Stimulated activated CD8-positive, alpha-beta memory T cell treated with anti-CD3 and anti-CD28 coated beads, Interleukin-12 subunit alpha, Interleukin-12 subunit beta, amount 100 ng/mL, for 4 hours (primary cell): ENCODE results near the gene RNF11.

Experiments used
- DNase-seq: peaks from one replicate; pipeline ENCODE4 v3.0.0-alpha.2; 2020; ENCODE audit warnings: low read depth

The RNF11 gene

DNA sequence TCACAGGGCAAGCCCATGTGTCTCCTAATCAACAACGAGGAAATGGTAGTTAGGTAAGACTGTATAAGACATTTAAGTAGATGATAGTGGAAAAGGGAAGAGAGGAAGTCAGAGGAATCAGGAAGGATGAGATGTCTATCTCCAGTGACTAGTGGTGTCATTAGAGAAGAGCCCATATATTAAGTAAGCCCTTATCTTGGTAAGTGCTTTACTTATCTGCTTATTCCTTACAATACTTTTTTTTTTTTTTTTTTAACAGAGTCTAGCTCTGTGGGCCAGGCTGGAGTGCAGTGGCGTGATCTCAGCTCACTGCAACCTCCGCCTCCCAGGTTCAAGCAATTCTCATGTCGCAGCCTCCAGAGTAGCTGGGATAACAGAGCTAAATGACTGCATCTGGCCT is 29.5 kb downstream of the RNF11 start:
- DNase-seq, result no peak

DNA sequence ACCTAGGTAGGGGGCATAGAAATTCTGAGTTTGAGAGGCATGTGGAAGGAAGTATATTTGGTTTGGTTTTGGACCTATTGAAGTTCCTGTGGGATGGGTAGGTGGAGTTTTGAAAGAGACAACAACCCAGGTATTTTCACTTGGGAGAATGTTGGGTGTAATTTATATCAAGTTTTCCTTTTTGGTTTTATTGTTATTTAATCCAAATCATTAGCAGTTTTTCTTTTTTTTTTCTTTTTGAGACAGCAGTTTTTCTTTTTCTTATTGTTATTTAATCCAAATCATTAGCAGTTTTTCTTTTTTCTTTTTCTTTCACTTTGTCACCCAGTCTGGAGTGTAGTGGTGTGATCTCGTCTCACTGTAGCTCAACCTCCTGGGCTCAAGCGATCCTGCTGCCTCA is 30.1 kb downstream of the RNF11 start:
- no peak for DNase-seq

DNA sequence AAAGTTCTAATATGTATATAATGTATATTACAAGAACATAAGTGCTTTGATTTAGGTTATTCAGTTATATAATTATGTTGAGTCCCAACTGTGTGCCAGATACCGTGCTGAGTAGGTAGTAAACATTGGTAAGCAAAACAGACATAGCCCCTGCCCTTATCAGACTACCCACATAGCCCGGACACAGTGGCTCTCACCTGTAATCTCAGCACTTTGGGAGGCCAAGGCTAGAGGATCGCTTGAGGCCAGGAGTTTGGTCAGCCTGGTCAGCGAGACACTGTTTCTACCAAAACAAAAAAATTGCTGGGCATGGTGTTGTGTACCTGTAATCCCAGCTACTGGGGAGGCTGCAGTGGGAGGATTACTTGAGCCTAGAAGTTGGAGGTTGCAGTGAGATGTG is 30.7 kb downstream of the RNF11 start:
- no peak for DNase-seq

DNA sequence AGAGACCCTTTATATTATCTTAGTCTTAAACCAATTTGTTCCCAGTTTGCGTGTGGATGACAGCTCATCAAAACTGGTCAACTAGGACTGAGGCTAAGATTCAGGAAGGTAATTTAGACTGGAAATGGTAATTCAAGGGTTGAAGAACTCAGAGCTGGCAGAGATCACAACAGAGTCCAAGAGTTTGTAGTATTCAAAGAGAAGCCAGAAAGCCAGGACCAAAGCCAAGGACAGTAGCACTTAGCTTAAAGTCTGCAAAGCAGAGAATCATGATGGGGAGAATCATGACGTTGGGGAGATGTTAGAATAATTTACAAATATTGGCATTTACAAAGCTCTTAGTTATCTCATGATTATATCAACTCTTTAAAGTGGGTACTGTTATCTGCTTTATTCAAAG is 32.6 kb downstream of the RNF11 start:
- DNase-seq, result no peak

DNA sequence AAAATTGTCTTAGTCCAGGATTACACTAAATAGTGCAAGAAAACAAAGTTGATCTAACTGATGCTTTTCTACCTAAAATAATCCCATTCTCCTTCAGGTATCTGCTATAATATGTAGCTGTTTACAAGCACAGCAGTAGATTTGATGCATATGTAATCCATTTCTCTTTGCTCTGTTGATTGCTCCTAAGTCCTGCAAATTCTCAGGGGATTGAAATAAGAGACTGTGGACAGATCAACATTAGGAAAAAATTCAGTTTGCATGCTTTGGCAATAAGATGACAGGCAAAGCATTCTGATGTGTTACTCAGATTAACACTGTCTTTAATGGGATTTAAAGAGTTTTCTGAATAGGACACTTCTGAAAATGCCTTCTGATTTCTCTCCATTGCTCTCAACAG is 34.7 kb downstream of the RNF11 start:
- no peak for DNase-seq

DNA sequence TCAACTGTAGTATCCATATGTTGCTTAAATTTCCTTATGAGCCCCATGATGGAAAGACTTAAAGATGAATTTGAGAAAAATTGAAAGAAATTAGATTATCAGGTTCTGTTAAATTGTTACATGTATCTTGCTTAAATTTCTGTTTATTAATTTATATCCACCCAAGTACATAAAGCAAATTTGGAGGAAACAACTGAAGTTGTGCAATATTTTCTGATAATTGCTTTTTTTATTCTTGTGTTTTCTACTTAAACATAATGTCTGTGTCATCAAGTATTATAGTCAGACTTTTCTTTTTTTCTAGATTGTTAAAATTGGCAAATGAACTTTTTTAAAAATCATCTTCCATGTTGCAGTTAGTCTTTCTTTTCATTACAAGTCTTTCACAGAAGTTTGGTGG is 36.8 kb downstream of the RNF11 start:
- DNase-seq, result no peak

DNA sequence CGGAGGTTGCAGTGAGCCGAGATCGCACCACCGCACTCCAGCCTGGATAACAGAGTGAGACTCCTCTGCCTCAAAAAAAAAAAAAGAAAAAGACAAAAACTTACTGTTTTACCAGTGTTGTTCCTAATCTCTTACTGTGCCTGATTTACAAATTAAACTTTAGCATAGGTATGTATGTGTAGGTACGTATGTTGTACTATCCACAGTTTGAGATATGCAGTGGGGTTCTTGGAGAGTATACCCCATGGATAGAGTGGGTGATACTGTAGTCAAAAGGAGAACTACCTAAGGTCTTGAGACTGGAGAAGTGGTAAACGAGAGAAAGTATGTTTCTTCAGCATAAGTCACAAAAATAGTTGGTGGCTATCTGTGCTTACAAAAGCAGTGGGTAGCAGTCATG is 38.6 kb downstream of the RNF11 start:
- DNase-seq, result no peak

DNA sequence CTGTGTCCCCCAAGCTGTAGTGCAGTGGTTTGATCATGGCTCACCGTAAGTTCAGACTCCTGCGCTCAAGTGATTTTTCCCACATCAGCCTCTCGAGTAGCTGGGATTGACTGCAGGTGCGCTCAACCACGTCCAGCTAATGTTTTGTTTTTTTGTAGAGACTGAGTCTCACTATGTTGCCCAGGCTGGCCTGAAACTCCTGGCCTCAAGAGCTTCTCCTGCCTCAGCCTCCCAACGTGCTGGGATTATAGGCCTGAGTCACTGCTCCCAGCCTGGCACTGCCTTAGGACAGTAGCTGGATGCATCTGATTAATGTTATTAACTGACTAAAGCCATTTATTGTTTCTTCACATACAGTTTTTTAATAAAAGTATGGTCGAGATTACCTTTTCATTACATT is 40.2 kb downstream of the RNF11 start:
- DNase-seq, result no peak

DNA sequence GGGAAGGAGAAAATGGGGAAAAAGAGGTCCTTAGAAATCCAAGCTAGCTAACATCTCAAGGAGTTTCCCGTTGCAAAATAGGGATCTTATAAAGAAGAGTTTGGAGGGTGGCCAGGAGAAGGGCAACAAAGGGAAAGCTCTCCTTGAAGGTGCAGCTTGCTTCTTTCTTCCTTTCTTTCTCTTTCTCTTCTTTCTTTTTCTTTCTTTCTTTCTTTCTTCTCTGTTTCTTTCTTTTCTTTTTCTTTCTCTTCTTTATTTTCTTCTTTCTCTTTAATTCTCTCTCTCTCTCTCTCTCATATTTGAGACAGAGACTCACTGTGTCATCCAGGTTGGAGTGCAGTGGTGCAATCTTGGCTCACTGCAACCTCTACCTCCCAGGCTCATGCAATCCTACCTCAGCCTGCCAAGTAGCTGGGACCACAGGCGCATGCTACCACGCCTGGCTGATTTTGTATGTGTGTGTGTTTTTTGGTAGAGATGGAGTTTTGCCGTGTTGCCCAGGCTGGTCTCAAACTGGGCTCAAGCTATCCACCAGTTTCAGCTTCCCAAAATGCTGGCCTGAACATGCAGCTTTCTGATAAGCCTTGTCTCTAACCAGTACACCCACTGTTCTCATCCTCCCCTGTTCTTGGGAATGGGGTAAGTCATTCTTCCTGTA is 44.4 kb downstream of the RNF11 start:
- no peak for DNase-seq

DNA sequence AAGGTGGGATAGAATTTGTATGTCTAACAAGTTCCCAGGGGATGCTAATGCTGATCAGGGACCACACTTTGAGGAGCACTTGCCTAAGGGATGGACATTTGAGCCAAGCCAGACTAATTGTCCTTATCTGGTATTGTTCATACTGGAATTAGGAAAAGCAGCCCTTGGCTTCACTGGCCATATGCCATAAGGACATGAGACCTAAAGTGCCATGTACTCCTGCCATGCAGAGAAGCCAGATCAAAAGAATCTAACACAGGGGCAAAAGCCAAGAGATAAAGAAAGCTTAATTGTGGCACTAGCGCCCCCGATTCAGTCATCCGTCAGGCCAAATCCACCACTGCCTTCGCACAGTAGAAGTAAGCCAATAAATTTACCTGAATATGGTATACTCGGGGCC is 45.7 kb downstream of the RNF11 start:
- DNase-seq, result no peak

DNA sequence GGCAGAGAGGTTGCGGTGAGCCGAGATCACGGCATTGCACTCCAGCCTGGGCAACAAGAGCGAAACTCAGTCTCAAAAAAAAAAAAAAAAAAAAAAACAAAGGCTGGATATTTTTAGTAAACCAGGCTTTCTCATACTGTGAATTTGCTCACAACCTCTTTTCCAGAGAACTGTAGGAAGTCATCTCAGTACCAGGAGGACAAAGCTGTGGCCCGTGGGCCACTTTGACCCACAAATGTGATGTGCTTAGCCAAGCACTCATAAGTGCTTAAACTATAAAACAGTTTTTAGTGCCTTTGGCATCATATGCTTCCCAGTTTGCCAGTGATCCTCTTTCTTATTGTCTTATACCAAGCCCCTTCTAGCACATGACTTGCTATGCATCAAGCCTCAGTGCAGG is 46.5 kb downstream of the RNF11 start:
- DNase-seq, result no peak

DNA sequence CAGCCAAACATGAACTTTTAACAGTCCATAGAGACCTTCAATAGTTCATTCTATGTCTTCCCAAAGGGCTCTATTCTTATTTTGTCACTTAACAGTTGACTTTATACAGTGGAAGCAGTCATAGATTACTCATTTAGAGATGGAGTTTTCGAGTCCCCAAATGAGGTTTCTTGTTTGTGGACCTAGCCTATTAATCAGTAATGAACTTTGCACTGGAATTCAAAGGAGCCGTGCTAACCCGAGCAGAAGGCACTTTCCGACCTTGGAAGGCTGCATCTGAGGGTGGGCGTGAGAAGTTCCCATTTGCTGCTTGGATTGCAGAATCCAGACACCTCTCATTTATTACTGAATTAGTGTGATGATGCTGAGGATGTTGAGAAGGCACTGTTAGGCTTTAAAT is 47.9 kb downstream of the RNF11 start:
- DNase-seq, result no peak

DNA sequence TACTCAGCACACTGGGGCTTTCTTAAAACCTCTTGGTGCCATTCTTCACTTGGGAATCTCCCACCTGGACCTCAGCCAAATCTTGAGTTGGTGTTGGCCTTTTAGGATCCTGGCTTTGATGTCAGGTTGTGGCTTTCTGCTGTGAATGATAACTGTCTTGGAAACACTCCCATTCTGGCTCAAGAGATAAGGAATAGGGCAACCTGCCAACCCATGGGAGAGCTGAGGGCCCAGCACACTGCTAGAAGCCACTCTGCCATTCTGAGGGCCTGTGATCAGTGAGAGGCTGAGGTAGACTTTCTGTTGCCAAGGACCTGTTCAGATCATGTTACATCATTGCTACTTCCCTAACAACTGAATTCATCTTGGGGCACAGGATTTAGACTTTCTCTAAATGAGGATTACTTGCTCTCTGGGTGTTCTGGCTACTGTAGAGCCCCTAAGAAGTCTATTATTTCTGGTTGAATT is 48.4 kb downstream of the RNF11 start:
- DNase-seq, result no peak

DNA sequence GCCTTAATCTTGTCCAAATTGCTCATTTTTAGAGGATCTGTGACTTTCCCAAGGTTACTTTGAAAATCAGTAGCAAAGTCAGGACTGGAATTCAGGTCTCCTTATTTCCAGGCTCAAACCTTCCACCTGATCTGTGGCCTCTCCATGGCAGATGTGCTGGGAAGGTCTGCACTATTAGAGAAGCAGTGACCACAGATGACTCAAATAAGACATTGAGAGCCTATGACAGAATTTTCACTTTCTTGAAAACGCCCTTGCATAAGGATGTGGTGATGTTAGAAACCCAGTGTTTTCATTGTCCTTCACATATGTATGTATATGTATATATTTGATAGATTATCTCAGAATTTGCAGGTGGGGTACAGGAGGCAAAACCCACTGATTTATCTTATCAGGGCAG is 49.0 kb downstream of the RNF11 start:
- no peak for DNase-seq

DNA sequence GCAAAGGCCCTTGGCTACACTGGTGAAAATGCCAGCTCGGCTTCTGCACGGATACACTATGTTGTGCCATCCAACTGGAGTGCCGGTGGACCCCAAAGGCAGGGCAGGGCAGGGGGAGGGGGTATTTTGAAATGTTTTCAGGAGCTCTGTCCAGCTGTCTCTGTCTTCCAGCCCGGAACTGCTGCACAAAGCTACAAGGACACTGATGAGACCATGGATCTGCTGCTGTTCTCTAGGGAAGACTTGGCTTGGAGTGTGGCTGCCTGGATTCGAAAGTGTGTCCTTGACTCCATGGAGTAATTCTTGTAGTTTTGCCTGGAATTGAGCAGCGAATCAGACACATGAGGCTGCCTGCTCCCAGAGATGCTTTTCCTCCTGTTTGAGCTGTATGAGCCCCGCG is 51.9 kb downstream of the RNF11 start:
- no peak for DNase-seq

DNA sequence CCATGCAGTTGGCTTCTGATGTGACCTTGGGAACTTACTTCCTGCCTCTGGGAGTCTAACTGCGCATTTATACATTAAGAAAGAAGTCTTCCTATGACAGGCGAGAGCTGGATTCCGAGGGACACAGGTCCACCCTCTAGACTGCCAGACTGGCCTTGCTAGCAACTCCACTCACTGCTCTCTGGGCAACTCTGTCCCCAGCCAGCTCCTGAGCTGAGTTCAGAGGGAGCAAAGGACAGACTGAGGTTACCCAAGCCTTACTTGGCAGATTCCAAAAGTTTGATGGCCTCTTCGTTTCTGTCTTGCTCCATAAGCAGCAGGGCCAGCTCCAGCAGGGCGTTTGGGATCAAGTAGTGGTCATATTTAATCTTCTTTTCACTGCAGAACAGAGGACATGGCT is 52.5 kb downstream of the RNF11 start:
- DNase-seq, result no peak

DNA sequence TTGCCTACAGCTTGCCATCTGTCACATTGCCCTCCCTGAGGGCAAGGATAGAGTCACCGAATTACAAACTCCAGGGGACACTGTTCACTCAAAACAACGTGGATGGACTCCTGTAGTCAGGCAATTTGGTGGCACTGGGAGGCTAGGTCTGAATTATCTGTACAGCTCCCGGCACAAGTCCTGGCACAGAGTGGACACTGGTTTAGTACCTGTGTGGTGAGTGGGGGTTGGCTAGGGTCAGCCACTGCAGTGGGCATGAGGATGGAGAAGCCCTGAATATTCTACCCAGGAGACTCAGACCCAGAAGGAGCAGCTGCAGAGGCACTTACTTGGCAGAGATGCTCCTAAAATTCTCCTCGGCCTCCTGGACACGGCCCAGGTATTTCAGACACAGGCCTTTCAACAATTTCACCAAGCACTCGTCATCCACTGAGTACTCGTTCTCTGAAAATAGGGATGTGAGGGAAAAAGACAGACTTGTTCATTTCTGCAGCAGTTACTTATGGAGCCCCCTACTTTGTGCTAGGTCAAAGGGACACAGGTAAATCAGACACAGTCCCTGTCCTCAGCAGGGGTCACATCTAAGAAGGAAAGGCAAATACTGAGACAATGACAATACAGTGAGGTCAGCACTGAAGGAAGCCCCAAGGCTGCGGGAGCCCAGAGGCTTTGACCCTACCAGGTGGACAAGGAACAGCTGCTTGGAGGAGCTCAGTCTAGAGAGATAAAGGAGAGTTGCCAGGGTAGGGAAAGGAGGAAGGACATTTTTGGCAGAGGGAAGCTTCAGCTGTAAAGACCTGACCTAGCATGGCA is 53.8 kb downstream of the RNF11 start:
- no peak for DNase-seq

DNA sequence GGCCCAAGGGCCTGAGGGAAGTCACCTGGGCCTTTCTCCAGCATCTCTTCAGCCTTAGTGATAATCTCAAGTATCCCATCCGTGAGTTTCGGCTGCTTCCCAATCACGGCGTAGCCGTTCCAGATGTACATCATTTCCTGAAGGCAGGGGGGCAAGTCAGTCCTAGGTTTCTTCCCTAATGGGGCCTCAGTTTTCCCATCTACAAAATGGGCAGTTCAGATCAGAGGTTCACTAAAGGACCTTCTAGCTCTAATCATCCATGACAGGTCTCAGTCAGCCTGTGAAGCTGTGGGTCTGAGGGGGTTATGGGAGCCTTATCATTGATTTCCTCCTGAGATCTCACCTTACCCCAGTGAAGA is 54.4 kb downstream of the RNF11 start:
- no peak for DNase-seq

DNA sequence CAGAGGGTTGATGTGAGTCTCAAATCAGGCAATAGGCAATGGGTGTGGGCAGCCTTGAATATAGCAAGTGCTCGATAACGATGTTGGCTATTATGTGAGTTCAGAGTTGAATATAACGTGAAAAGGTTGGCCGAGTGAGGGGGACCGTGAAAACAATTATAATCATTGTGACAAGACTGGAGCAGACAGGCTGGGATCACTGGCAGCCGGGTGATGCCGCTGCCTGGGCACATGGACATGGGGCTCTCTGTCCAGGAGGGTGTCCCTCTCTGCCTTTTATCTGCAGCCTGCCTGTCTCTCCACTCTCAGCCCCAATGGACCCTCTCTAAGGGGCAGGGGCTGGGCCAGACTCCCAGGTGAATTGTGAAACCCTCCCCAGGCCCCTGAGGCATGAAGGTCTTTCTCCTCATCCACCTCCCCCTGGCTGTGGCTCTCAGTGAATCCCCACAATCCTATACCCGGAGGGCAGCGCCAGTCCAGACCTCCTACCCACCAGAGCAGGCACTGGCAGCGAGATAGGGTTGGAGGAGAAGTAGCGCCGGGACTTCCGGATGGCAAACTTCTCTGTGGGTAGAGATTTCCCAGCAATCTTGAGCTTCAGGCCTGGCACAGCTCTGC is 57.9 kb downstream of the RNF11 start:
- DNase-seq, result no peak

DNA sequence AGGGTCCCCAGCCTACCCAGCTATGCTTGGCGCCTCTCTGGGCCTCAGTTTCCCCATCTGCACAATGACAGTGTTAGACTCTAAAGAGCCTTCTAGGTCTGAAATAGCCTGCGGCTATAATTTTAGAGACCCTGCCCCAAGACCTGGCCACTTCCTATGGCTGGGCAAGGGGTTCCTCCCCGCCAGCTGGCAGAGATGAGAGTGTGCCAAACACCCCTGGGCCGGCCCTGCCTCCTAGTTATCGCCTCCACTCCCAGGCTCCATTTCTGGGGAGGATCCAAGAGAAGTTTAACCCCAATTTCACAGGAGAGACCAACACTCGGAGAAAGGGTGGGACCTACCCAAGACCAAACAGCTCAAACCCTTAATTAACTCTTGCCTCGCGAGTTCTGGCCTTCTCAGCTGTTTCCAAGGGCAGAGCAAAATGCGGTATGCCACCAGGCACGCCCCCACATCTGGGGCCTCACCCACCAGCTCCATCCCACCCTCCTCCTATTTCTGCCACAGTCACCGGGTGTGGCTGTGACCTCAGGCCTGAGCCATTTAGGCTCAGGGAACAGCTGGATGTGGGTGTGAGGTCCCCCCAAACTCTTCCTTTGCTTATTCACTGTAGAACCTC is 58.6 kb downstream of the RNF11 start:
- DNase-seq, result no peak

DNA sequence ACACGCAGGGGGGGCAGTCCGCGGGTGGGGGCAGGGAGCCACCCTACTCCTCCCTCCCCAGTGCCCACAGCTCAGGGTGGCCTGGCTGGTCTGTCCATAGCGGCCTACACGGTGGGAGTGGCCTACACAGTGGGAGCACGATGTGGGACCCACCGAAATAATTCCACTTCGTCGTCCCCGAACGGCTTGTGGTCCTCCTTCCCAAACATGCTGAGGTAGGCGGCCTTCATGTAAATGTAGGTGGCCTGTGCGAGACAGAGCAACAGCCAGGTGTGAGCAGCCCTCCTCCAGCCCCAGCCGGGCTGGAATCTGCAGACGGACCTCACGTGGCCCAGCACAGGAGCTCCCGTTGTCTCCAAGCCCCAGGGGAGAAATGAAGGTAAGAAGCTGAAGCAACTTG is 59.9 kb downstream of the RNF11 start:
- DNase-seq, result no peak

DNA sequence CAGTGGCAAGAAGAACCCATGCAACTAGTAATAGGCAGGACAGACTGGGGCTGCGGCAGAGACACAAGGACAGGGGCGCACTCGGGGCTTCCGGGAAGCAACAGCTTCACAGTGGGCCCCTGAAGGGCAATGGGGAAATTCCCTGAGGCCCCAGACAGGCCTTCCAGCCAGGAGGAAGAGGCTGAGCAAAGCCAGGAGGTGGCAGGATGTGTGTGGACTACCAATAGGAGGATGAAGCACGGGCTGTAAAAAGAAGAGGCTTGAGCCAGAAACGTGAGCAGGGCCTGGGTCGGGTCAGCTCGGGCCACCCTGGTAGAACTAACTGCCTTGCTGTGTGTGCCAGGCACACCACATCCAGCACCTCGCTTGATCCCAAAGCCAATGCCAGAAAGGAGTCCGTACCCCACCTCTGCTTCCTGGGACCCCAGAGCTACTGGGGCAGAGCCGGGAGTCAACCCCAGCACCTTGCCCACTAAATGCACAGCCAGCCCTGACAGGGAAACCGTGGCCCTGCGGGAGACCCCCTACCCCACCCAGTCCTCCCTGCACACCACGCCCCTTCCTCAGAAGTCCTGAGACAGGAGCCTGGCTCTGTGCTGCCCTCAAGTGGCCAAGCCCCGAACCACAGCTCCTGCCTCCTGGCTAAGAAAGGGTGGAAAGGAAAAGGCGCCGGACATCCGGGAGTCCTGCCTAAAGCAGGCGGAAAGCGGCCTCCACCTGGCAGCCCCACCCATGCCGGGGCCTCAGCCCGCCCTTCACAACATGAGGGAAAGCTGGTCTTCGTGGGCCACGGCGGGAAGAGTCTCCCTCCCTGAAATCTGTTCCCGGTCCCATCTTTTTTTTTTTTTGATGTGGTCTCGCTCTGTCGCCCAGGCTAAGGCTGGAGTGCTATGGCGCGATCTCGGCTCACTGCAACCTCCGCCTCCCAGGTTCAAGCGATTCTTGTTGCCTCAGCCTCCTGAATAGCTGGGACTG is 60.6 kb downstream of the RNF11 start:
- DNase-seq, result peak; percentile 25
